HG02981 (cell line): Measurements from ENCODE around the gene DMXL1.

Source experiments
- ATAC-seq: cut with Tn5 transposase; IDR thresholded peaks from one replicate; pipeline ENCODE4 v1.9.1; 2021; ENCODE audit warnings: mild to moderate bottlenecking, moderate library complexity; ENCODE audit not compliant: unreplicated experiment

DMXL1 gene

GRCh38 chr5:119286511-119287488 lies 215.9 kb downstream of the DMXL1 start:
- no peak for ATAC-seq

- ATAC-seq, result peak; percentile 47
Measured at GRCh38 chr5:119287547-119288111, 216.7 kb downstream of the DMXL1 start.

- no peak for ATAC-seq
Measured at GRCh38 chr5:119288379-119289033, 217.6 kb downstream of the DMXL1 start.

GRCh38 chr5:119289438-119290044 lies 218.7 kb downstream of the DMXL1 start:
- no peak for ATAC-seq

- peak; percentile 84 for ATAC-seq
Measured at GRCh38 chr5:119290161-119290569, 219.3 kb downstream of the DMXL1 start.

GRCh38 chr5:119290607-119291006 lies 219.7 kb downstream of the DMXL1 start:
- no peak for ATAC-seq

- no peak for ATAC-seq
Measured at GRCh38 chr5:119291056-119291455, 220.2 kb downstream of the DMXL1 start.

- no peak for ATAC-seq
Measured at GRCh38 chr5:119291877-119292276, 221.0 kb downstream of the DMXL1 start.

GRCh38 chr5:119292701-119293515 lies 222.0 kb downstream of the DMXL1 start:
- ATAC-seq, result no peak

GRCh38 chr5:119293516-119293829 lies 222.6 kb downstream of the DMXL1 start:
- no peak for ATAC-seq
